Mucosa of stomach (tissue), 1 donor: Measurements from ENCODE around the gene CCDC69.

Experiments
- H3K27me3 ChIP-seq: one replicate; pipeline ENCODE4 v1.7.0; 2013; ENCODE audit warnings: mild to moderate bottlenecking, low read length; ENCODE audit not compliant: control insufficient read depth, insufficient read depth
- H3K36me3 ChIP-seq: one replicate; pipeline ENCODE4 v1.7.0; 2013; ENCODE audit warnings: low read length; ENCODE audit not compliant: control insufficient read depth, insufficient read depth
- H3K4me1 ChIP-seq: one replicate; pipeline ENCODE4 v1.7.0; 2013; ENCODE audit warnings: mild to moderate bottlenecking, low read length; ENCODE audit not compliant: control insufficient read depth, insufficient read depth
- H3K4me3 ChIP-seq: one replicate; pipeline ENCODE4 v1.7.0; 2013; ENCODE audit warnings: low read length
- H3K9ac ChIP-seq: one replicate; pipeline ENCODE4 v1.7.0; 2013; ENCODE audit warnings: mild to moderate bottlenecking, low read length, moderate library complexity
- H3K9me3 ChIP-seq: one replicate; pipeline ENCODE4 v1.7.0; 2013; ENCODE audit warnings: mild to moderate bottlenecking, low read length, moderate library complexity; ENCODE audit not compliant: control insufficient read depth
- donor health status: Pancreatic carcinoma.

Gene CCDC69

GRCh38 chr5:151254556-151254955 is 30.7 kb upstream of the CCDC69 start:
- H3K4me3 ChIP-seq, result no peak overlapping the region
- H3K4me1 ChIP-seq, result peaks cover 9% of the 10 kb centered on the region
- no peaks in the 10 kb centered on the region for H3K27me3 ChIP-seq
- no peak overlapping the region for H3K9ac ChIP-seq
- no peaks in the 10 kb centered on the region for H3K36me3 ChIP-seq
- no peaks in the 10 kb centered on the region for H3K9me3 ChIP-seq

GRCh38 chr5:151253605-151253950 is 29.7 kb upstream of the CCDC69 start:
- Histone ChIP-seq H3K27me3 (no peaks in the 10 kb centered on the region), H3K36me3 (no peaks in the 10 kb centered on the region), H3K4me3 (peak overlapping the region; percentile 90), H3K9ac (peak overlapping the region; percentile 68), H3K4me1 (peaks cover 9% of the 10 kb centered on the region), H3K9me3 (no peaks in the 10 kb centered on the region)

DNA sequence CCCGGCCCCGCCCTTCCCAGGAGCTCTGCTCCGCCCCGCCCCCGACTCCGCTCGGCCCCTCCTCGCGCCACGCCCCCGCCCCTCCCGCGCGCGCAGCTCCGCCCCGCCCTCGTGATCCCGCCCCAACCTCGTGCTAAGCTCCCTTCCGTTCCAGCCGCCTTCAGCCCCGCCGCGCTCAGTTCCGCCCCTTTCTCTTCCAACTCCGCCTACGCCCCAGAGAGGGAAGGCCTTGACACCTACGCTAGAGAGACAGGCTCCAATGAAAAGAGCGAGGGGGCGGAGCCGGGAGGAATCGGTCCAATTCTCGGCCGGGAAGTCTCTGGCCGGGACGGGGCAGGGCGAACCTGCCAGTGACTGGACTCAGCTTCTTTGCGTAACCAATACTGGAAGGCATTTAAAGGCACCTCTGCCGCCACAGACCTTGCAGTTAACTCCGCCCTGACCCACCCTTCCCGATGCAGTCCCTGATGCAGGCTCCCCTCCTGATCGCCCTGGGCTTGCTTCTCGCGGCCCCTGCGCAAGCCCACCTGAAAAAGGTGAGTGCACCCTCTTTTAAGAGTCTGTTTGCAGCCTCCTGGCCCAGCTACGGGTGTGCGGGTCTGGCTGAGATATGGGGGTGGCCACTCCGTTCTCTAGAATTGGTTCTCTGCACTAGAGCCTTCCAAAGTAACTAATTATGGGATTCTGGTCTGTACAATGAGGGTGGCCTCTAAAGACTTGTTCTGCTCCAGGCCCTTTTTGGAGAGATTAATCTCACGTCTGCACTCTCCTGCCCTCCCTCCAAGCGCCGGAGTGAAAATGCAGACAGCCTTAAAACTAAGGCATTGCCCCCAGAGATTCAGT is 29.1 kb upstream of the CCDC69 start, which contains the start of gene GM2A:
GM2A (plus strand) TSS at position 424 of the 843 bp plus-strand sequence; CDS start at position 456, 32 bp downstream.
- Histone ChIP-seq H3K27me3 (no peaks in the 10 kb centered on the region), H3K36me3 (no peaks in the 10 kb centered on the region), H3K9ac (peak within 1 kb of the TSS; percentile 68), H3K4me1 (peaks cover 9% of the 10 kb centered on the region), H3K4me3 (peak within 1 kb of the TSS; percentile 90), H3K9me3 (no peaks in the 10 kb centered on the region)

GRCh38 chr5:151251621-151252020 is 27.7 kb upstream of the CCDC69 start:
- Histone ChIP-seq H3K4me1 (peaks cover 9% of the 10 kb centered on the region), H3K27me3 (no peaks in the 10 kb centered on the region), H3K36me3 (no peaks in the 10 kb centered on the region), H3K9ac (no peak overlapping the region), H3K9me3 (no peaks in the 10 kb centered on the region), H3K4me3 (no peak overlapping the region)

GRCh38 chr5:151251001-151251551 is 27.2 kb upstream of the CCDC69 start:
- H3K27me3 ChIP-seq, result no peaks in the 10 kb centered on the region
- H3K9ac ChIP-seq, result no peak overlapping the region
- no peak overlapping the region for H3K4me3 ChIP-seq
- H3K4me1 ChIP-seq, result peaks cover 9% of the 10 kb centered on the region
- no peaks in the 10 kb centered on the region for H3K36me3 ChIP-seq
- H3K9me3 ChIP-seq, result no peaks in the 10 kb centered on the region

- no peaks in the 10 kb centered on the region for H3K9me3 ChIP-seq
- H3K36me3 ChIP-seq, result no peaks in the 10 kb centered on the region
- no peaks in the 10 kb centered on the region for H3K27me3 ChIP-seq
- H3K4me3 ChIP-seq, result no peak overlapping the region
- peaks cover 9% of the 10 kb centered on the region for H3K4me1 ChIP-seq
- no peak overlapping the region for H3K9ac ChIP-seq
These were observed 26.6 kb upstream of the CCDC69 start for GRCh38 chr5:151250346-151251000.

- Histone ChIP-seq H3K4me3 (no peak overlapping the region), H3K9ac (no peak overlapping the region), H3K36me3 (no peaks in the 10 kb centered on the region), H3K4me1 (peaks cover 9% of the 10 kb centered on the region), H3K27me3 (no peaks in the 10 kb centered on the region), H3K9me3 (no peaks in the 10 kb centered on the region)
These were observed 25.4 kb upstream of the CCDC69 start for GRCh38 chr5:151249281-151249680.

DNA sequence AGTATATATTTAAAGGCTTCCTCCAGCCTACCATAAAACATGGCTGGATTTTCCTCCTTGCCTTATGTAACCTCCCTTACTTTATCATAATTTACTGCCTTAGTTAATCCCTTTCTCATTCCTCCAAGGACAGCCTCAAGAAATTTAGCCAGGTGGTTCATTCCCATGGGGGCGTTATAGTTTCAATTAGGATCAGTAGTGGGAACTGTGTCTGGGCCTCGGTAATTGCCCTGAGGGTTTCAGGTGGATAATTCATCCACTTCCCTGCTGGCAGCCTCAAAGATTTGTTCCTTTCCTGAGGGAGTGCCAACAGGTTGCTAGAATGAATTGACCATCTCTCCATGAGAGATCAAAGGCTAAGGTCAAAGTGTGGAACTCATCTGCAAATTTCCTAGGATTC is 24.8 kb upstream of the CCDC69 start:
- peaks cover 6% of the 10 kb centered on the region for H3K4me1 ChIP-seq
- no peaks in the 10 kb centered on the region for H3K36me3 ChIP-seq
- no peak overlapping the region for H3K4me3 ChIP-seq
- no peaks in the 10 kb centered on the region for H3K27me3 ChIP-seq
- no peaks in the 10 kb centered on the region for H3K9me3 ChIP-seq
- H3K9ac ChIP-seq, result no peak overlapping the region

GRCh38 chr5:151245680-151246219 is 21.9 kb upstream of the CCDC69 start:
- Histone ChIP-seq H3K27me3 (no peaks in the 10 kb centered on the region), H3K4me1 (no peaks in the 10 kb centered on the region), H3K4me3 (no peak overlapping the region), H3K9me3 (no peaks in the 10 kb centered on the region), H3K36me3 (no peaks in the 10 kb centered on the region), H3K9ac (no peak overlapping the region)

- Histone ChIP-seq H3K9ac (no peak overlapping the region), H3K9me3 (no peaks in the 10 kb centered on the region), H3K4me3 (no peak overlapping the region), H3K27me3 (no peaks in the 10 kb centered on the region), H3K4me1 (no peaks in the 10 kb centered on the region), H3K36me3 (no peaks in the 10 kb centered on the region)
These were observed 20.3 kb upstream of the CCDC69 start for GRCh38 chr5:151244206-151244605.

GRCh38 chr5:151243564-151243963 is 19.7 kb upstream of the CCDC69 start:
- Histone ChIP-seq H3K4me1 (no peaks in the 10 kb centered on the region), H3K9ac (no peak overlapping the region), H3K4me3 (no peak overlapping the region), H3K9me3 (no peaks in the 10 kb centered on the region), H3K36me3 (no peaks in the 10 kb centered on the region), H3K27me3 (no peaks in the 10 kb centered on the region)

DNA sequence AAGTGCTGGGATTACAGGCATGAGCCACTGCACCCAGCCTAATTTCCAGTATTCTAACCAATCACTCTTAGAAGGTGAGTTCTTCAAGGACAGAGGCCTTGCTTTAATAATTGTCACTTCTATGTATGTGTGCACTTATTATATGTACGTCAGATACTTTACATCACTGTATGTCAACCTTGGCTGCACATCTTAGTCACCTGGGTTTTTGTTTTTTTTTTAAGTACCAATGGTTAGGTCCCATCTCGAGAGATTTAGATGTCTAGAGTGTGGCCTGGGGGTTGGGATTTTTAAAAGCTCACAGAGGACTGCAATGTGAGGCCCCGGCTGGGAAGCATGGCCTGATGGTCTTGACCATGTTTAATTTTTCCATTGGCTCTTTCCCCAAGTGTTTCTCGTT is 19.2 kb upstream of the CCDC69 start:
- Histone ChIP-seq H3K36me3 (no peaks in the 10 kb centered on the region), H3K4me1 (no peaks in the 10 kb centered on the region), H3K4me3 (no peak overlapping the region), H3K9me3 (no peaks in the 10 kb centered on the region), H3K27me3 (no peaks in the 10 kb centered on the region), H3K9ac (no peak overlapping the region)
